Epithelial cell of esophagus (primary cell): ENCODE data around the gene MARCHF9.

ENCODE experiments used
- DNase-seq: peaks from one replicate; pipeline ENCODE4 v3.0.0; 2010; ENCODE audit warnings: low read depth
- H3K4me3 ChIP-seq: 2 replicates; pipeline ENCODE4 v1.5.1; 2011; ENCODE audit warnings: mild to moderate bottlenecking, low read length, control low read depth
- TF ChIP-seq, protein P1 (sequence below): IDR thresholded peaks from 2 replicates; pipeline ENCODE4 v1.5.1; 2011; ENCODE audit warnings: low read depth, mild to moderate bottlenecking, low read length, control low read depth, inconsistent platforms; ENCODE audit not compliant: insufficient read depth; ENCODE audit errors: missing control alignments

MARCHF9 gene

DNA sequence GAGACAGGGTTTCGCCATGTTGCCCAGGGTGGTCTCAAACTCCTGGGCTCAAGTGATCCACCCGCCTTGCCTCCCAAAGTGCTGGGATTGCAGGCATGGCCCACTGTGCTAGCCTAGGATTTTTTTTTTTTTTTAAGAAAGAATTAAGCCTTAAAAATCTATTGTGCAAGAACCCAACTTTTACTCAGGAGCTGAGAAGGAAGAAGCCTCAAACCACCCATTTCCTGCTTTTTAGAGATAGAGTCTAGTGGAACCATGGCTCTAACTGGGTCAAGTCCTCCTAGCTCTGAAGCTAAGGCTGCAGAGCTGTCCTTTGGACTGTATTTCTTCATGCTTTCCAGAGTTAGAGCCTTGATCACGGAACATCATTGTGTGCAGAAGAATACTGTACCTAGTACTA lies 26.3 kb downstream of the MARCHF9 start:
- no peak for DNase-seq
- H3K4me3 ChIP-seq = no peak overlapping the region
- TF ChIP-seq, protein P1, sequence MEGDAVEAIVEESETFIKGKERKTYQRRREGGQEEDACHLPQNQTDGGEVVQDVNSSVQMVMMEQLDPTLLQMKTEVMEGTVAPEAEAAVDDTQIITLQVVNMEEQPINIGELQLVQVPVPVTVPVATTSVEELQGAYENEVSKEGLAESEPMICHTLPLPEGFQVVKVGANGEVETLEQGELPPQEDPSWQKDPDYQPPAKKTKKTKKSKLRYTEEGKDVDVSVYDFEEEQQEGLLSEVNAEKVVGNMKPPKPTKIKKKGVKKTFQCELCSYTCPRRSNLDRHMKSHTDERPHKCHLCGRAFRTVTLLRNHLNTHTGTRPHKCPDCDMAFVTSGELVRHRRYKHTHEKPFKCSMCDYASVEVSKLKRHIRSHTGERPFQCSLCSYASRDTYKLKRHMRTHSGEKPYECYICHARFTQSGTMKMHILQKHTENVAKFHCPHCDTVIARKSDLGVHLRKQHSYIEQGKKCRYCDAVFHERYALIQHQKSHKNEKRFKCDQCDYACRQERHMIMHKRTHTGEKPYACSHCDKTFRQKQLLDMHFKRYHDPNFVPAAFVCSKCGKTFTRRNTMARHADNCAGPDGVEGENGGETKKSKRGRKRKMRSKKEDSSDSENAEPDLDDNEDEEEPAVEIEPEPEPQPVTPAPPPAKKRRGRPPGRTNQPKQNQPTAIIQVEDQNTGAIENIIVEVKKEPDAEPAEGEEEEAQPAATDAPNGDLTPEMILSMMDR = no peak

DNA sequence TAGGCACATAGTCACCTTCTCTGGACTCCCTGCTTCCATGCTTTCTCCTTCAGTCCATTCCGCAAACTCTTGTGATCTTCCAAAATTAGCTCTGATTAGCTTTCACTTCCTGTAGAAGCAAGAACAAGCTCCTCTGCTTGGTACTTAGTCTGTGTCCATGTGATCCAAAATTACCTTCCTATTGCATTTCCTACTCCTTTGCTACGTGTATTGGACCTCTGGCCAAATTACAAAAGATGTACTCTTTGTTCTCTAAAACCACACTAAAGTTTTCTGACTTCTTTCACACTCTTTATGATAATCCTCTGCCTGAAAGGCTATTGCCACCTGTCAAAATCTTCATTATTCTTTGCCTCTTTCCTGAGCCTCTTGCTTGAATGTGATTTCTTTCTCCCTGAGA lies 26.9 kb downstream of the MARCHF9 start:
- no peak for DNase-seq
- TF ChIP-seq, protein P1 = no peak
- H3K4me3 ChIP-seq = no peak overlapping the region

DNA sequence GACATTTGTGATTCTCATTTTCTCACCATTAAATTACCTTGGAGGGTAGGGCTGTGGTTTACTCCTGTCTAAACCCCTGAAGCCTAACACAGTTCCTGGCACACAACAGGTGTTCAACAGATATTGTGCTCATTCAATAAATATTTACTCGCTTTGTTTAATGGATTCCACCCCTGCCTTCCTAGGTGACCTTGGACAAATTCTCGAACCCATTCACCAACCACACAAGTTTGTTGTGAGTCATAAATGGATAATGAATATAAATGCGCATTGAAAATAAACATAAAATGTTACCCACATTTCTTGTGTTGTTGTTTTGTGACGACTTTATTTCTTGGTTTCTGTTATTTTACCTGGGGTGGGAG lies 27.3 kb downstream of the MARCHF9 start:
- TF ChIP-seq, protein P1 = no peak
- DNase-seq = no peak
- no peak overlapping the region for H3K4me3 ChIP-seq

DNA sequence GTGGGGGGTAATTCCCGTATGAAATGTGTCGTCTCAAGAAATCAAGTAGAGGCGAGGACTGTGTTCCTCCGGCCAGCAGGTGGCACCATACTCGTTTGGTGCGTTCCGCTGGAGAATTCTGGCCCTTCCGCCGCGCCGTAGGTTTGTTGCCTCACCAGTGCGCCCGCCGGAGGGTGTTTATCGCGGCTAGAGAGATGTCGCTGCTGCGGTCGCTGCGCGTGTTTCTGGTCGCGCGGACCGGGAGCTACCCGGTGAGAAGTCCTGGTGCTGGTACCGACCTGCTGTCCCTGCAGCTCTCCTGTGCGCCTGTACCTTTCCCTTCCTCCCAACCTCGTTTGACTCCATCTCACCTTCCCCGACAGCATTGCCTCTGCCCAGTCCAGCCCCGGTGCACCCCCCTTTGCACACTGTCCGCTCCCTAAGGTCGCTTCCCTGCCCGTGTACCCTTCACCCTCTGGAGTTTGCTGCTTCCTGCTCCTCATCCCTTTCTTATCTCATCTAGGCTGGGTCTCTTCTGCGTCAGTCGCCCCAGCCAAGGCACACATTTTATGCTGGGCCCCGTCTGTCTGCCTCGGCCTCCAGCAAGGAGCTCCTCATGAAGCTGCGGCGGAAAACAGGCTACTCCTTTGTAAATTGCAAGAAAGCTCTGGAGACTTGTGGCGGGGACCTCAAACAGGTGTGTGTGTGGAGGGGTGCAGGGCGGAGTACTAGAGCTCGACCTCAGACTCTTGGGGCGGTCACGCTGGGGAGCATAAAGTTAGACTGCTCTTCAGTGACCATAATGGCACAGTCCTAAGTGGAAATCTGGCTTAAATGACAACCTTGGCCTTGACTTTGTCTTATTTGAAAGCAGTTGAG lies 27.9 kb downstream of the MARCHF9 start, which contains the start of gene TSFM:
Gene TSFM (plus strand): TSS at position 180 of the 858 bp plus-strand sequence. CDS start 15 bp downstream, at position 195.
- H3K4me3 ChIP-seq = peak within 1 kb of the TSS; percentile 74
- peak; percentile 96 for DNase-seq
- TF ChIP-seq, protein P1 = peak; percentile 89

DNA sequence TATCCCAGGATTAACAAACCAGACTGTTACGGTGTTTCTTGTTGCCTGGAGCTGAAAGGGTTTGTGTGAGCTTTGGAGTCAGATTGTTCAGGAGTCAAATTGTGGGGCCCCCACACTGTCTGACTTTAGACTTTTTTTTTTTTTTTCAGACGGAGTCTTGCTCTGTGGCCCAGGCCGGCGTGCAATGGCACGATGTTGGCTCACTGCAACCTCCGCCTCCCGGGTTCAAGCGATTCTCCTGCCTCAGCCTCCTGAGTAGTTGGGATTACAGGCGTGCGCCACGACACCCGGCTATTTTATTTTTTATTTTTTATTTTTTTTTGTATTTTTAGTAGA lies 28.5 kb downstream of the MARCHF9 start:
- TF ChIP-seq, protein P1 = no peak
- DNase-seq = no peak
- peak overlapping the region; percentile 74 for H3K4me3 ChIP-seq

DNA sequence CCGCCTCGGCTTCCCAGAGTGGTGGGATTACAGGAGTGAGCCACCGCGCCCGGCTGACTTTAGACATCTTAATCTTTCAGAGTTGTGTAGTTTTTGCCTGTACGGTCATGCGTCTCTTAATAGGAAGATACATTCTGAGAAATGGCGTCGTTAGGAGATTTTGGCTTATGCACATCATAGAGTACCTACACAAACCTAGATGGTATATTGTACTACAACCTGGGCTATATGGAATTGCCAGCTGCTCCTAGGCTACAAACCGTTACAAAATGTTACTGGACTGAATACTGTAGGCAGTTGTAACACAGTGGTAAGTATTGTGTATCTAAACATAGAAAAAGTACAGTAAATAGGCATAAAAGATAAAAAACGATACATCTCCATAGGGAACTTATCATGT lies 29.0 kb downstream of the MARCHF9 start:
- TF ChIP-seq, protein P1 = no peak
- no peak overlapping the region for H3K4me3 ChIP-seq
- no peak for DNase-seq

DNA sequence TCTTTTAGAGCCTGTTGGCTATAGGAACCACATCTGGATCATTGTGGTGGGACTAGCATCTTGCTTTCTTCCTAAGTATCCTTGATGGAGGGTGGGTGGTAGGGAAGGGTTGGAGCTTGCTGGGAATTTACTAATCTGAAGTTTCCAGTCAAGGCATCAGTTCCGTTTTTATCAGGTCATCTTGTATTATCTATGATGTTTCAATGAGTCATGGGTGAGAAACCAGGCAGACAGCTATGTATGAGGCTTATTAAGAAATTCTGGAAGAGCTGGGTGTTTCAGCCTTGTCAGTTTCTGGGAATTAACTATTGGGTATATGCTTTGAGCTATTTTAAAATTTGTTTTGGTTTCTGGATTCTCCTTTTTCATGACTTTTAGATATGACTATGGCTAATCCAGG lies 39.0 kb downstream of the MARCHF9 start:
- peak; percentile 94 for DNase-seq
- TF ChIP-seq, protein P1 = no peak
- no peak overlapping the region for H3K4me3 ChIP-seq
